Measurements from ENCODE around the gene KIF23. TPM values are rescaled to one million over a fixed set of nuclear protein-coding genes. Genes with fewer than 3 reads are reported as not detected.

Gene KIF23
- polyA plus RNA-seq, 3 donors = 1.5 to 8.1 (median 1.8) TPM

DNA sequence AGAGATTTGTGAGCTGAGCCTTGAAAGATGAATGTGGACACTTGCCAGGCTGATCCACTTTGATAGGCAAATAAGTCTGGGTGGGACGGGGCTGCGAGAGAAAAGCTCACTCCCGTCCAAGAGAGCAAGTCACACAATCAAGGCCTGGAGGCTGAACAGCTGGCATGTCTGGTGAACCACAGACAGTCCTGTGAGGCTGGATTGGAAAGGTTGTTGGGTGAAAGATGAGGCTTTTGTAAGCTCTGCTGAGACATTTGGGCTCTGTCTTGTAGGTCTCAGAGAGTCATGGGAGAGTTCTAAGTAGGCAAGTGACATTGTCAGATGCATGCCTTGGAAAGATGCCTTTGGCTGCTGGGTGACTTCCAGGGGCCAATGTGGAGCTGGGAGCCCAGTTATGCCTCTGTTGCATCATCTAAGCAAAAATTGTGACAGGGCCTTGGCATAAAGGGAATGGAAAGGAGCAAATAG is 76.9 kb downstream of the KIF23 start:
- H3K27ac ChIP-seq (ENCODE audit: low read depth in 1 of 2, low read length in 2 of 2) = no peak overlapping the region
- Mint-ChIP-seq H3K9me3 (peaks cover 0 to 5% (median 2%) of the 10 kb centered on the region in 7 donors), H3K4me1 (no peaks in the 10 kb centered on the region), H3K27ac (no peak overlapping the region), H3K36me3 (no peaks in the 10 kb centered on the region), H3K4me3 (no peak overlapping the region), H3K27me3 (ENCODE audit: low read depth in 3 of 3) (peaks cover 0 to 3% (median 0%) of the 10 kb centered on the region in 3 donors)
- H4K20me1 ChIP-seq (ENCODE audit: insufficient read depth, low read length) = no peaks in the 10 kb centered on the region
- H3K9ac ChIP-seq (ENCODE audit: insufficient read depth, low read length, poor library complexity, severe bottlenecking) = no peak overlapping the region
- H2AFZ ChIP-seq (ENCODE audit: insufficient read depth, low read depth, low read length, poor library complexity, severe bottlenecking) = no peak overlapping the region
- intact Hi-C loops (cut with micrococcal nuclease) = no loop called here
- no peaks in the 10 kb centered on the region for H3K4me1 ChIP-seq (ENCODE audit: control insufficient read depth in 1 of 2, insufficient read depth in 2 of 2, low read length in 2 of 2)
- H3K4me3 ChIP-seq (replicated peaks in 1 of 3; ENCODE audit: low read depth in 2 of 3, low read length in 3 of 3) = no peak overlapping the region
- WGBS (ENCODE audit: insufficient coverage) = 98% methylated on average over 3 of the region's 3 CpGs
- no peaks in the 10 kb centered on the region for H3K27me3 ChIP-seq (ENCODE audit: control insufficient read depth in 2 of 2, insufficient read depth in 2 of 2, low read length in 2 of 2)
- DNase-seq = no peak
- no peak overlapping the region for H3K4me2 ChIP-seq (replicated peaks; ENCODE audit: extremely low read depth, low read length, poor library complexity, severe bottlenecking)
- H3K79me2 ChIP-seq (ENCODE audit: insufficient read depth, low read length) = no peaks in the 10 kb centered on the region
- TF ChIP-seq, protein P1, sequence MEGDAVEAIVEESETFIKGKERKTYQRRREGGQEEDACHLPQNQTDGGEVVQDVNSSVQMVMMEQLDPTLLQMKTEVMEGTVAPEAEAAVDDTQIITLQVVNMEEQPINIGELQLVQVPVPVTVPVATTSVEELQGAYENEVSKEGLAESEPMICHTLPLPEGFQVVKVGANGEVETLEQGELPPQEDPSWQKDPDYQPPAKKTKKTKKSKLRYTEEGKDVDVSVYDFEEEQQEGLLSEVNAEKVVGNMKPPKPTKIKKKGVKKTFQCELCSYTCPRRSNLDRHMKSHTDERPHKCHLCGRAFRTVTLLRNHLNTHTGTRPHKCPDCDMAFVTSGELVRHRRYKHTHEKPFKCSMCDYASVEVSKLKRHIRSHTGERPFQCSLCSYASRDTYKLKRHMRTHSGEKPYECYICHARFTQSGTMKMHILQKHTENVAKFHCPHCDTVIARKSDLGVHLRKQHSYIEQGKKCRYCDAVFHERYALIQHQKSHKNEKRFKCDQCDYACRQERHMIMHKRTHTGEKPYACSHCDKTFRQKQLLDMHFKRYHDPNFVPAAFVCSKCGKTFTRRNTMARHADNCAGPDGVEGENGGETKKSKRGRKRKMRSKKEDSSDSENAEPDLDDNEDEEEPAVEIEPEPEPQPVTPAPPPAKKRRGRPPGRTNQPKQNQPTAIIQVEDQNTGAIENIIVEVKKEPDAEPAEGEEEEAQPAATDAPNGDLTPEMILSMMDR (IDR thresholded peaks at IDR 0.05) = no peak
- H3K9me3 ChIP-seq (replicated peaks in 1 of 2; ENCODE audit: control insufficient read depth in 1 of 2, insufficient read depth in 1 of 2, low read length in 2 of 2) = peaks cover 0 to under 1% of the 10 kb centered on the region in 2 donors
- H3K36me3 ChIP-seq (replicated peaks in 1 of 2; ENCODE audit: control insufficient read depth in 1 of 2, insufficient read depth in 2 of 2, low read length in 2 of 2) = no peaks in the 10 kb centered on the region

GRCh38 chr15:69493406-69493805 is 79.3 kb downstream of the KIF23 start:
- H3K36me3 Mint-ChIP-seq = no peaks in the 10 kb centered on the region
- H3K4me1 Mint-ChIP-seq = no peaks in the 10 kb centered on the region
- peaks cover 0 to 5% (median 2%) of the 10 kb centered on the region in 7 donors for H3K9me3 Mint-ChIP-seq
- H3K4me1 ChIP-seq (ENCODE audit: control insufficient read depth in 1 of 2, insufficient read depth in 2 of 2, low read length in 2 of 2) = no peaks in the 10 kb centered on the region
- WGBS (ENCODE audit: insufficient coverage) = 100% methylated on average over 1 of the region's 2 CpGs
- TF ChIP-seq, protein P1 (IDR thresholded peaks at IDR 0.05) = no peak
- intact Hi-C loops (cut with micrococcal nuclease) = no loop called here
- H4K20me1 ChIP-seq (ENCODE audit: insufficient read depth, low read length) = no peaks in the 10 kb centered on the region
- H3K36me3 ChIP-seq (replicated peaks in 1 of 2; ENCODE audit: control insufficient read depth in 1 of 2, insufficient read depth in 2 of 2, low read length in 2 of 2) = no peaks in the 10 kb centered on the region
- no peak overlapping the region for H3K4me2 ChIP-seq (replicated peaks; ENCODE audit: extremely low read depth, low read length, poor library complexity, severe bottlenecking)
- H3K27ac ChIP-seq (ENCODE audit: low read depth in 1 of 2, low read length in 2 of 2) = no peak overlapping the region
- peaks cover 0 to 3% (median 2%) of the 10 kb centered on the region in 3 donors for H3K27me3 Mint-ChIP-seq (ENCODE audit: low read depth in 3 of 3)
- no peaks in the 10 kb centered on the region for H3K27me3 ChIP-seq (ENCODE audit: control insufficient read depth in 2 of 2, insufficient read depth in 2 of 2, low read length in 2 of 2)
- H3K9me3 ChIP-seq (replicated peaks in 1 of 2; ENCODE audit: control insufficient read depth in 1 of 2, insufficient read depth in 1 of 2, low read length in 2 of 2) = no peaks in the 10 kb centered on the region
- H3K27ac Mint-ChIP-seq = no peak overlapping the region
- H3K4me3 Mint-ChIP-seq = no peak overlapping the region
- no peak overlapping the region for H2AFZ ChIP-seq (ENCODE audit: insufficient read depth, low read depth, low read length, poor library complexity, severe bottlenecking)
- no peaks in the 10 kb centered on the region for H3K79me2 ChIP-seq (ENCODE audit: insufficient read depth, low read length)
- no peak overlapping the region for H3K4me3 ChIP-seq (replicated peaks in 1 of 3; ENCODE audit: low read depth in 2 of 3, low read length in 3 of 3)
- DNase-seq = no peak
- no peak overlapping the region for H3K9ac ChIP-seq (ENCODE audit: insufficient read depth, low read length, poor library complexity, severe bottlenecking)
